Measurements from ENCODE around the gene PAPPA. TPM values are rescaled to one million over a fixed set of nuclear protein-coding genes. Genes with fewer than 3 reads are reported as not detected.

Gene PAPPA
- total RNA-seq, 2 donors from 2014 or later = 0.37 to 0.52 TPM

GRCh38 chr9:116317503-116317902 lies 163.9 kb downstream of the PAPPA start:
- no peak for DNase-seq
- no peaks in the 10 kb centered on the region for H3K4me1 Mint-ChIP-seq
- H3K27me3 Mint-ChIP-seq = no peaks in the 10 kb centered on the region
- no peak overlapping the region for H3K27ac Mint-ChIP-seq
- no peaks in the 10 kb centered on the region for H3K36me3 Mint-ChIP-seq (ENCODE audit: low read depth)
- no peaks in the 10 kb centered on the region for H3K9me3 ChIP-seq (ENCODE audit: control insufficient read depth, low read length, poor library complexity, severe bottlenecking)
- H3K4me3 Mint-ChIP-seq = no peak overlapping the region
- no peak for ATAC-seq

GRCh38 chr9:116318468-116319374 lies 165.1 kb downstream of the PAPPA start:
- DNase-seq (no peak), ATAC-seq (no peak)
- Mint-ChIP-seq H3K36me3 (ENCODE audit: low read depth) (no peaks in the 10 kb centered on the region), H3K27me3 (no peaks in the 10 kb centered on the region), H3K4me1 (no peaks in the 10 kb centered on the region), H3K4me3 (no peak overlapping the region), H3K27ac (no peak overlapping the region)
- H3K9me3 ChIP-seq (ENCODE audit: control insufficient read depth, low read length, poor library complexity, severe bottlenecking) = no peaks in the 10 kb centered on the region

DNA sequence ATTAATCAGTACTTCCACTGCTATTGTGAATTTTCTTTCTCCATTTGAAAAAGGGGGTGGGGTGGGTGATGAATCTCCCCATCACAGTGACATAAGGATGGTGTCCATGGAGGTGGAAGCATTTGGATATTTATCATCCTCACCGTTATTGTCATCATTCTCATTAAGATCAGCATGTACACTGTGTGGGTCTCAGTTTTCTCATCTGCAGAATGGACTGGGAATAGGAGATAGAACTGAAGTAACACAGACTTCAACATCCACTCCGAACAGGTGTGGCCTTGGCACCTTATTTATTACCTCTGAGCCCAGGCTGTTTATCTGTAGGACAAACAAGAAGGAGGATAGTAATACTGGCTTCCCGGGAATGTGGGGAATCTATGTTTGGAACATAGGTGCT lies 165.9 kb downstream of the PAPPA start:
- DNase-seq = no peak
- Mint-ChIP-seq H3K36me3 (ENCODE audit: low read depth) (no peaks in the 10 kb centered on the region), H3K4me1 (no peaks in the 10 kb centered on the region), H3K4me3 (no peak overlapping the region), H3K27me3 (peaks cover 5% of the 10 kb centered on the region), H3K27ac (no peak overlapping the region)
- H3K9me3 ChIP-seq (ENCODE audit: control insufficient read depth, low read length, poor library complexity, severe bottlenecking) = no peaks in the 10 kb centered on the region
- no peak for ATAC-seq

- DNase-seq (no peak), ATAC-seq (no peak)
- Mint-ChIP-seq H3K27me3 (peaks cover 9% of the 10 kb centered on the region), H3K4me1 (no peaks in the 10 kb centered on the region), H3K36me3 (ENCODE audit: low read depth) (no peaks in the 10 kb centered on the region), H3K27ac (no peak overlapping the region), H3K4me3 (no peak overlapping the region)
- no peaks in the 10 kb centered on the region for H3K9me3 ChIP-seq (ENCODE audit: control insufficient read depth, low read length, poor library complexity, severe bottlenecking)
These were observed 166.7 kb downstream of the PAPPA start for GRCh38 chr9:116320290-116320689.

- Mint-ChIP-seq H3K36me3 (ENCODE audit: low read depth) (no peaks in the 10 kb centered on the region), H3K27me3 (peaks cover 9% of the 10 kb centered on the region), H3K4me3 (no peak overlapping the region), H3K4me1 (no peaks in the 10 kb centered on the region), H3K27ac (no peak overlapping the region)
- ATAC-seq = no peak
- DNase-seq = no peak
- H3K9me3 ChIP-seq (ENCODE audit: control insufficient read depth, low read length, poor library complexity, severe bottlenecking) = no peaks in the 10 kb centered on the region
These were observed 168.9 kb downstream of the PAPPA start for GRCh38 chr9:116322521-116322920.

- no peaks in the 10 kb centered on the region for H3K4me1 Mint-ChIP-seq
- no peaks in the 10 kb centered on the region for H3K9me3 ChIP-seq (ENCODE audit: control insufficient read depth, low read length, poor library complexity, severe bottlenecking)
- DNase-seq = no peak
- no peaks in the 10 kb centered on the region for H3K36me3 Mint-ChIP-seq (ENCODE audit: low read depth)
- H3K27ac Mint-ChIP-seq = no peak overlapping the region
- ATAC-seq = no peak
- H3K4me3 Mint-ChIP-seq = no peak overlapping the region
- H3K27me3 Mint-ChIP-seq = peaks cover 9% of the 10 kb centered on the region
These were observed 169.4 kb downstream of the PAPPA start for GRCh38 chr9:116323012-116323411.

DNA sequence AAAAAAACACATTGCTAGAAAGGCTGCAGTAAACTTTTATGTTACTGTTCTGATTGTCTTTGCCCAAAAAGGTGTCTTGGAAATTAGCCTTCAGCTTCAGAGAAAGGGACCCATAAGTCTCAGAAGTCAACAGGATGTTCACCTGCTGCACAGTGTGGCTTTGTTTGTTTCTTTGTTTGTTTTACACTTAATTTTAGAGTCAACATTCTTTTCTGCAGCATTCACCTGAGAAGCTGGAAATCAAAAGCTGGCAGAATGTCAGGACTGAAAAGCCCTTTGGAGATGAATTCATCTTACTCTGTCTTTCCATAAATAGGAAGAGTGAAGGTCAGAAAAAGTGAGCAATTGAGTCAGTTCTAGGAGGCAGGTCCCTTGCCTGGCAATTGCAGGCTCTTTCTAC lies 170.0 kb downstream of the PAPPA start:
- Mint-ChIP-seq H3K27ac (no peak overlapping the region), H3K4me1 (no peaks in the 10 kb centered on the region), H3K36me3 (ENCODE audit: low read depth) (no peaks in the 10 kb centered on the region), H3K4me3 (no peak overlapping the region), H3K27me3 (peaks cover 9% of the 10 kb centered on the region)
- DNase-seq (no peak), ATAC-seq (no peak)
- H3K9me3 ChIP-seq (ENCODE audit: control insufficient read depth, low read length, poor library complexity, severe bottlenecking) = no peaks in the 10 kb centered on the region

- Mint-ChIP-seq H3K36me3 (ENCODE audit: low read depth) (no peaks in the 10 kb centered on the region), H3K27me3 (peaks cover 9% of the 10 kb centered on the region), H3K4me3 (no peak overlapping the region), H3K27ac (no peak overlapping the region), H3K4me1 (no peaks in the 10 kb centered on the region)
- ATAC-seq (no peak), DNase-seq (no peak)
- H3K9me3 ChIP-seq (ENCODE audit: control insufficient read depth, low read length, poor library complexity, severe bottlenecking) = no peaks in the 10 kb centered on the region
These were observed 172.3 kb downstream of the PAPPA start for GRCh38 chr9:116325924-116326323.

- Mint-ChIP-seq H3K27me3 (peaks cover 9% of the 10 kb centered on the region), H3K4me1 (no peaks in the 10 kb centered on the region), H3K4me3 (no peak overlapping the region), H3K27ac (no peak overlapping the region), H3K36me3 (ENCODE audit: low read depth) (no peaks in the 10 kb centered on the region)
- no peak for ATAC-seq
- H3K9me3 ChIP-seq (ENCODE audit: control insufficient read depth, low read length, poor library complexity, severe bottlenecking) = no peaks in the 10 kb centered on the region
- DNase-seq = no peak
These were observed 174.3 kb downstream of the PAPPA start for GRCh38 chr9:116327701-116328405.

DNA sequence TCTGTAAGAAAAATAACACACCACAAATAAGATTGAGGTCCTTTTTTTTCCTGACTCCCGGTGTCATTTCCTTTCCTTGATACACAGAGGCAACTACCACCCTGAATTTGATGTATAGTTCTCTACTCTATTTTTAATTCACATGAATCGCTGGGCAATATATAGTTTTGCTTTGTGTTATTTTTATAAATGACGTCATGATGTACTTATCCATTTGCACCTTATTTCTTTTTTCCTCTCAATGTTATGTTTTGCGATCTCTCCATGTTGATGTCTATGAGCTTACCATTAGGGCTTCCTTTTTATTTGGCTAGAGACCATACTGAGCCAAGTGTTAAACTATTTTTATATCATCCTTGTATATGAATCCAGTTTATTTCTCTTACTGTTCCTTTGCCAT lies 175.9 kb downstream of the PAPPA start:
- no peaks in the 10 kb centered on the region for H3K9me3 ChIP-seq (ENCODE audit: control insufficient read depth, low read length, poor library complexity, severe bottlenecking)
- H3K27ac Mint-ChIP-seq = no peak overlapping the region
- no peaks in the 10 kb centered on the region for H3K4me1 Mint-ChIP-seq
- peaks cover 4% of the 10 kb centered on the region for H3K27me3 Mint-ChIP-seq
- no peak overlapping the region for H3K4me3 Mint-ChIP-seq
- no peaks in the 10 kb centered on the region for H3K36me3 Mint-ChIP-seq (ENCODE audit: low read depth)
- ATAC-seq = no peak
- no peak for DNase-seq

DNA sequence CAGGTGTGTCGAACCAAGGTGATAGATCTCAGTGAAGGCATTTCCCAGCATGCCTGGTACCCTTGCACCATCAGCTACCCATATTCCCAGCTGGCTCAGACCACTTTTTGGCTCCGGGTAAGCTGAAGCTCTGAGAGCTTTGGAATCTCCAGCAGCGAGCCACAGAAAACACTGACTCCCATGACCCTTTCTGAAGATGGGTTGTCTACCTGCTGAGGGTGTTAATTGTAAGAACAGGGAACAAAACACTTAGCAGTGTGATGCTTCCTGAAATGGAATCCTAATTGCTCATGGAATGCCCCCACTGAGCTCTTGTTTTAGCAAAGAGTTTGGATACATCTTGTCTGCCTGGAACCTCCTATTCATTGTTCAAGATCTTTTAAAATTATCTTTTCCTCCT lies 177.7 kb downstream of the PAPPA start:
- H3K4me3 Mint-ChIP-seq = no peak overlapping the region
- H3K36me3 Mint-ChIP-seq (ENCODE audit: low read depth) = no peaks in the 10 kb centered on the region
- H3K4me1 Mint-ChIP-seq = no peaks in the 10 kb centered on the region
- no peaks in the 10 kb centered on the region for H3K27me3 Mint-ChIP-seq
- no peaks in the 10 kb centered on the region for H3K9me3 ChIP-seq (ENCODE audit: control insufficient read depth, low read length, poor library complexity, severe bottlenecking)
- no peak for DNase-seq
- H3K27ac Mint-ChIP-seq = no peak overlapping the region
- no peak for ATAC-seq

GRCh38 chr9:116332090-116332489 lies 178.5 kb downstream of the PAPPA start:
- Mint-ChIP-seq H3K4me3 (no peak overlapping the region), H3K4me1 (no peaks in the 10 kb centered on the region), H3K36me3 (ENCODE audit: low read depth) (no peaks in the 10 kb centered on the region), H3K27ac (no peak overlapping the region), H3K27me3 (no peaks in the 10 kb centered on the region)
- H3K9me3 ChIP-seq (ENCODE audit: control insufficient read depth, low read length, poor library complexity, severe bottlenecking) = no peaks in the 10 kb centered on the region
- no peak for ATAC-seq
- DNase-seq = no peak

GRCh38 chr9:116333254-116333653 lies 179.7 kb downstream of the PAPPA start:
- H3K4me1 Mint-ChIP-seq = no peaks in the 10 kb centered on the region
- no peaks in the 10 kb centered on the region for H3K9me3 ChIP-seq (ENCODE audit: control insufficient read depth, low read length, poor library complexity, severe bottlenecking)
- no peaks in the 10 kb centered on the region for H3K27me3 Mint-ChIP-seq
- H3K36me3 Mint-ChIP-seq (ENCODE audit: low read depth) = no peaks in the 10 kb centered on the region
- H3K27ac Mint-ChIP-seq = no peak overlapping the region
- ATAC-seq = no peak
- H3K4me3 Mint-ChIP-seq = no peak overlapping the region
- DNase-seq = no peak

Data from T-helper 17 cell (primary cell).